HepG2 (cell line): ENCODE data around the gene SGMS1. TPM values are rescaled to one million over a fixed set of nuclear protein-coding genes. Genes with fewer than 3 reads are reported as not detected.

ENCODE experiments used
- CEBPB ChIP-seq: IDR thresholded peaks from 2 replicates; pipeline ENCODE4 v1.6.1; 2011; ENCODE audit warnings: low read depth, low read length, improper control_type of control experiment, borderline replicate concordance
- CREBL2 ChIP-seq: sonication (generic); formaldehyde crosslinking; IDR thresholded peaks from 2 replicates; pipeline ENCODE4 v1.8.1; 2023; ENCODE audit warnings: missing genetic modification reagents, mild to moderate bottlenecking, borderline replicate concordance
- DMTF1 ChIP-seq: sonication (generic); formaldehyde crosslinking; IDR thresholded peaks from 2 replicates; pipeline ENCODE4 v1.4.0; 2020; ENCODE audit warnings: mild to moderate bottlenecking, missing genetic modification reagents
- FOXA3 ChIP-seq: IDR thresholded peaks from 2 replicates; pipeline ENCODE4 v1.6.1; 2016; ENCODE audit warnings: missing genetic modification reagents, missing compliant biosample characterization
- HIC2 ChIP-seq: sonication (generic); formaldehyde crosslinking; IDR thresholded peaks from 2 replicates; pipeline ENCODE4 v1.9.0; 2022; ENCODE audit warnings: low read depth, missing genetic modification reagents
- KMT2A ChIP-seq: sonication (generic); formaldehyde crosslinking; IDR thresholded peaks from 2 replicates; pipeline ENCODE4 v1.4.0; 2020; ENCODE audit warnings: missing genetic modification reagents
- MNT ChIP-seq: fragments of 450-650 bp; IDR thresholded peaks from 2 replicates; pipeline ENCODE4 v1.6.1; 2016
- NFE2L1 ChIP-seq: sonication (generic); formaldehyde crosslinking; IDR thresholded peaks from 2 replicates; pipeline ENCODE4 v1.4.0; 2020; ENCODE audit warnings: missing genetic modification reagents, mild to moderate bottlenecking, borderline replicate concordance
- POGZ ChIP-seq: sonication (generic); formaldehyde crosslinking; IDR thresholded peaks from 2 replicates; pipeline ENCODE4 v1.4.0; 2020; ENCODE audit warnings: mild to moderate bottlenecking, missing genetic modification reagents
- SIX1 ChIP-seq: sonication (generic); formaldehyde crosslinking; IDR thresholded peaks from 2 replicates; pipeline ENCODE4 v1.4.0; 2020; ENCODE audit warnings: missing genetic modification reagents, borderline replicate concordance
- SOX6 ChIP-seq, 2 experiments: fragments of 450-650 bp in 1 of 2; sonication (generic) in 1 of 2; formaldehyde crosslinking in 1 of 2; IDR thresholded peaks; 2 replicates each; pipeline versions ENCODE4 v1.4.0 to v1.6.1; 2017 to 2020; ENCODE audit warnings: antibody characterized with exemption in 1 of 2, mild to moderate bottlenecking in 1 of 2, missing genetic modification reagents in 1 of 2
- TCF7L2 ChIP-seq: IDR thresholded peaks from 2 replicates; pipeline ENCODE4 v1.6.1; 2011; ENCODE audit warnings: mild to moderate bottlenecking, low read depth, low read length, moderate library complexity
- THYN1 ChIP-seq: sonication (generic); formaldehyde crosslinking; IDR thresholded peaks from 2 replicates; pipeline ENCODE4 v1.8.1; 2023; ENCODE audit warnings: low read depth, mild to moderate bottlenecking, moderate library complexity, missing genetic modification reagents, borderline replicate concordance
- ZBTB49 ChIP-seq: sonication (generic); formaldehyde crosslinking; IDR thresholded peaks from 2 replicates; pipeline ENCODE4 v1.4.0; 2020; ENCODE audit warnings: missing genetic modification reagents, borderline replicate concordance
- ZMAT5 ChIP-seq: sonication (generic); formaldehyde crosslinking; IDR thresholded peaks from 2 replicates; pipeline ENCODE4 v1.5.0; 2020; ENCODE audit warnings: mild to moderate bottlenecking, low read depth, missing genetic modification reagents, borderline replicate concordance
- ZNF234 ChIP-seq: sonication (generic); formaldehyde crosslinking; conservative IDR thresholded peaks from 2 replicates; pipeline ENCODE4 v1.5.1; 2020; ENCODE audit warnings: mild to moderate bottlenecking, missing genetic modification reagents
- ZNF34 ChIP-seq: sonication (generic); formaldehyde crosslinking; IDR thresholded peaks from 2 replicates; pipeline ENCODE4 v1.4.0; 2020; ENCODE audit warnings: mild to moderate bottlenecking, missing genetic modification reagents, borderline replicate concordance
- ZNF777 ChIP-seq: sonication (generic); formaldehyde crosslinking; IDR thresholded peaks from 2 replicates; pipeline ENCODE4 v1.4.0; 2020; ENCODE audit warnings: missing genetic modification reagents
- polyA plus RNA-seq, 8 experiments: library from polyadenylated mRNA; depleted of rRNA in 3 of 8; stranded (reverse) in 7 of 8; unstranded in 1 of 8; fragments of >200 nt; fragmentation: Illumina TruSeq in 4 of 8; extraction: Trizol in 4 of 8; gene quantifications; 2 replicates each; pipeline versions ENCODE4 v1.2.1 to v1.2.3, GENCODE V29; 2011 to 2016; ENCODE audit warnings: low read depth in 4 of 8, missing spikeins in 1 of 8, mixed read lengths in 1 of 8; ENCODE audit not compliant: insufficient read depth in 1 of 8
- total RNA-seq, 5 experiments: library from RNA; depleted of rRNA; stranded (reverse); fragments of >200 nt; fragmentation: Illumina TruSeq; extraction: Trizol; gene quantifications; 2 replicates each; pipeline ENCODE4 v1.2.3, GENCODE V29; 2016; ENCODE audit warnings: low read depth in 1 of 5

The SGMS1 gene
- total and polyA plus RNA-seq, 2 of the 13 experiments (the other 11 are each of a cell fraction or from before 2014, with no cell fraction given), result 6.5 to 15.1 TPM

GRCh38 chr10:50385624-50386023 is 238.1 kb downstream of the SGMS1 start (continued):
- TF ChIP-seq FOXA3 (CRISPR knock-in tag) (0 out of 2 replicates have a peak, but pooled peaks have one; percentile 12), CEBPB (peak; percentile 59), SIX1 (no peak), POGZ (no peak), HIC2 (no peak), DMTF1 (CRISPR knock-in tag) (no peak), ZNF234 (CRISPR knock-in tag) (no peak), TCF7L2 (no peak), NFE2L1 (CRISPR knock-in tag) (no peak), KMT2A (CRISPR knock-in tag) (no peak), ZBTB49 (no peak), ZMAT5 (no peak), MNT (no peak), SOX6 (IDR thresholded peaks at IDR 0.05) (no peak), SOX6 (CRISPR knock-in tag; IDR thresholded peaks at IDR 0.05) (peak; percentile 40; the same call in 1 of the 2 replicates), THYN1 (CRISPR knock-in tag) (no peak), ZNF777 (CRISPR knock-in tag) (no peak), CREBL2 (no peak), ZNF34 (no peak)
